ENCODE data around the gene TPRKB.

Gene TPRKB

GRCh38 chr2:73772819-73773218 is 35.7 kb upstream of the TPRKB start:
- no peak for DNase-seq (ENCODE audit: low spot score)
- no peak for TF ChIP-seq CTCF (IDR thresholded peaks at IDR 0.05; ENCODE audit: extremely low read depth, missing control alignments)

GRCh38 chr2:73770725-73771124 is 33.6 kb upstream of the TPRKB start:
- DNase-seq (ENCODE audit: low spot score) = no peak
- TF ChIP-seq CTCF (IDR thresholded peaks at IDR 0.05; ENCODE audit: extremely low read depth, missing control alignments) = no peak

- no peak for DNase-seq (ENCODE audit: low spot score)
- TF ChIP-seq CTCF (IDR thresholded peaks at IDR 0.05; ENCODE audit: extremely low read depth, missing control alignments) = no peak
These were observed 29.8 kb upstream of the TPRKB start for GRCh38 chr2:73766994-73767393.

- DNase-seq (ENCODE audit: low spot score) = no peak
- TF ChIP-seq CTCF (IDR thresholded peaks at IDR 0.05; ENCODE audit: extremely low read depth, missing control alignments) = no peak
These were observed 29.2 kb upstream of the TPRKB start for GRCh38 chr2:73766349-73766748.

GRCh38 chr2:73764945-73765344 is 27.8 kb upstream of the TPRKB start:
- TF ChIP-seq CTCF (IDR thresholded peaks at IDR 0.05; ENCODE audit: extremely low read depth, missing control alignments) = no peak
- DNase-seq (ENCODE audit: low spot score) = no peak

GRCh38 chr2:73762571-73762970 is 25.4 kb upstream of the TPRKB start:
- TF ChIP-seq CTCF (IDR thresholded peaks at IDR 0.05; ENCODE audit: extremely low read depth, missing control alignments) = no peak
- DNase-seq (ENCODE audit: low spot score) = no peak

GRCh38 chr2:73759904-73760303 is 22.8 kb upstream of the TPRKB start:
- DNase-seq (ENCODE audit: low spot score) = no peak
- TF ChIP-seq CTCF (IDR thresholded peaks at IDR 0.05; ENCODE audit: extremely low read depth, missing control alignments) = no peak
